GM10266 (cell line): ENCODE measurements around the gene TECPR2.

Experiments used
- DNase-seq: peaks from one replicate; pipeline ENCODE4 v3.0.0; 2012; ENCODE audit errors: extremely low spot score
- CTCF ChIP-seq: IDR thresholded peaks from 2 replicates; pipeline ENCODE4 v1.5.1; 2012; ENCODE audit warnings: mild to moderate bottlenecking, low read depth; ENCODE audit not compliant: control insufficient read depth, insufficient read depth; ENCODE audit errors: missing control alignments

TECPR2 gene

GRCh38 chr14:102362084-102362483 lies 657 bp upstream of the TECPR2 start:
- DNase-seq: peak; percentile 59
- no peak for TF ChIP-seq CTCF

GRCh38 chr14:102363182-102363943 lies 622 bp downstream of the TECPR2 start:
- DNase-seq: peak; percentile 26
- TF ChIP-seq CTCF: no peak

- no peak for DNase-seq
Measured at GRCh38 chr14:102370305-102370809, 7.6 kb downstream of the TECPR2 start.

GRCh38 chr14:102371361-102371760 lies 8.6 kb downstream of the TECPR2 start:
- no peak for DNase-seq
- TF ChIP-seq CTCF: no peak

More at GRCh38 chr14:102370305-102370809, 7.6 kb downstream of the TECPR2 start:
- no peak for TF ChIP-seq CTCF

- no peak for DNase-seq
- no peak for TF ChIP-seq CTCF
Measured at GRCh38 chr14:102373110-102373509, 10.4 kb downstream of the TECPR2 start.

- no peak for TF ChIP-seq CTCF
- DNase-seq: no peak
Measured at GRCh38 chr14:102374264-102374663, 11.5 kb downstream of the TECPR2 start.

GRCh38 chr14:102375119-102375518 lies 12.4 kb downstream of the TECPR2 start:
- DNase-seq: no peak
- no peak for TF ChIP-seq CTCF
